Epithelial cell of proximal tubule (primary cell): ENCODE results near the gene PRKCE. TPM values are rescaled to one million over a fixed set of nuclear protein-coding genes. Genes with fewer than 3 reads are reported as not detected.

Experiments
- DNase-seq: peaks from one replicate; pipeline ENCODE4 v3.0.0-alpha.2; 2011; ENCODE audit warnings: low read depth
- H3K4me3 ChIP-seq: 2 replicates; pipeline ENCODE4 v1.5.1; 2011; ENCODE audit warnings: low read depth, mild to moderate bottlenecking, low read length
- CTCF ChIP-seq: conservative IDR thresholded peaks from 2 replicates; pipeline ENCODE4 v1.5.1; 2012; ENCODE audit warnings: low read depth, mild to moderate bottlenecking, low read length
- total RNA-seq: library from RNA; depleted of rRNA; stranded (reverse); fragments of >200 nt; gene quantifications from 2 replicates; pipeline ENCODE4 v1.2.3, GENCODE V29; 2015

The PRKCE gene
- total RNA-seq, 1 donor from 2014 or later = 2.5 TPM

DNA sequence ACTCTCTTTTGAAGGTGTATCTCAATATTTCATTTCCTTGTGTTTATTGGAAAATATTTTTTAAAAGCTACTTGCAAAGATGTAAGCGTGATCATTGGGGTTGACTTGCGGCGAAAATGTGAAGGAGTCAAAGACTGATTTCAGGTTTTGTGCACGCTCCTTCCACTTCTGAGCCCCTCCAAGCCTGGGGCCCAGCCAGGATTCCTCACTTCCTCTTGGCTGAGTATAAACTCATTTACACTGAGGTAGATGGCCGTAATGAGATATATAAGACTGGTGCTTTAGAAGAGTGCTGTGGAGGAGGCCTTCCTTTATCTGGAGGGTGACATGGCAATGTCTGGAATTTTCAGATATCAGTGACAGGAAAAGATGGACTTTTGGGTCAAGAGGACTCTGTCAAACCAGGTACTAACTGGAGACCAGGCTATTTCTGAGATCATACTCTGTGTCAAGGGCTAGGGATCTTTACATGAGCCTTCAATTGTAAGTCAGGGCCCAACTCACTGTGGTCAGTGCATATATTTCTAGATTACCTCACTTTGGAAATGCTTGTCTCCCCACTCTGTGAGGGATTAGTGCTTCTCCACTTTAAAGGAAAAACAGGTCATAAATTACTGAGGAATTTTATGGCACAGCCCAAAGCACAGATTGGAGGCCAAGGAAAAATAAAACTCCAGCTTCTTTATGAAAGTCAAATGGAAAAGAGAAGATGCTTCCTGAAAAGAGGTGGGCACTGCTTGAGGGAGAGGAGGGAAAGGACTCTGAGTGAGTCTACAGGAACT lies 22.8 kb downstream of the PRKCE start:
- no peak for TF ChIP-seq CTCF
- no peak for DNase-seq
- H3K4me3 ChIP-seq = no peak overlapping the region

- no peak overlapping the region for H3K4me3 ChIP-seq
- TF ChIP-seq CTCF = no peak
- no peak for DNase-seq
These were observed 23.9 kb downstream of the PRKCE start for GRCh38 chr2:45675263-45675812.

GRCh38 chr2:45676088-45676487 lies 24.6 kb downstream of the PRKCE start:
- no peak overlapping the region for H3K4me3 ChIP-seq
- no peak for TF ChIP-seq CTCF
- DNase-seq = no peak

DNA sequence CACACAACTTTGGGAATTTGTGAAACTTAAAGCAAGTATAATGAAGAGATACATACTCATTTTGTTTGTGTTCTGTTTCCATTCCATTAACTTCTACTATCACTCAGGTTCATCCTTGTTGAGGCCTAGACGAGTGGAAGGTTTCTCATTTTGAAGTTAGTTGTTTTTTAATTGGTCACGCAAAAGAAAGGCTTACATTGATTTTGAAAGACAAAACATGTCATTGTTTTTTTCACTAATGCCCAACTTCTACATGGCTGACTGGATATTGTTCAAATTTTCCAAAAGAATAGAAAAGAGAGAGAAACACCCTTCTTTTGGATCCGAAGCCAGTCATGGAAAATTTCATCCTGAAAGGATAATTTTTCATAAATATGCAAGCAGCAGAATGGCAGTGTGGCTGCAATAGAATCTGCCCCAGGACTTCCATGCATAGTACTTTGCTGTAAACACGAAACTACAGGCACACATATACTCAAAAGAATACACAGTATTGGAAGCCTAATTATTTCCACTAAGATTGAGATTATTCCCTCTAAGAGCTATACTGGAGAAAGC lies 27.4 kb downstream of the PRKCE start:
- TF ChIP-seq CTCF = no peak
- DNase-seq = no peak
- no peak overlapping the region for H3K4me3 ChIP-seq

DNA sequence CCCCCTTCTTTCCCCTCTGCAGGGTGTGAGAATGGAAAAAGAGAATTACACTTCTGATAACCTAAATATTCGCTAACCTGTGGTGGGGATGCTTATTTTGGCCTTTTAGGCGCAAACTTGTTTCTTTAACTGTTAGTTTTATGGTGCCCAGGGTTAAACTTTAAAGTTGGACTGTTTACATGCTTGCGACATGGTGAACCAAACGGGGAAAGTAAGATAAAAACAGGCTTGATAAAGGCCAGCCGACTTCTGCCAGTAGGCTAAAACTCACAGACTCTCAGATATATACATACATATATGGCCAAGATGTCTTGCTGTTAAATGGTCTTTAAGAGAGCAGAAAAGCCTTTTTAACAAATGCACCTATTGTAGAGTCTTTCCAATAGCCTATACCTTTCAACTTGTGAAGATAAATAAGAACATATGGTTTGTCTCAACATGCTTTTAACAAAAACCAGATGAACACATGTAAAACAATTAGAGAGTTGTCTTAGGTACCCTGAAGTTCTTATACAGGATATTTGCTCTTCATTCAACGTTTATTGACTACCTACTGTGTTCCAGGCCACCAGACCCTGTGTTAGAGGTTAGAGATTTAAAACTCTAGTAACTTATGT lies 29.0 kb downstream of the PRKCE start:
- no peak overlapping the region for H3K4me3 ChIP-seq
- TF ChIP-seq CTCF = no peak
- no peak for DNase-seq

DNA sequence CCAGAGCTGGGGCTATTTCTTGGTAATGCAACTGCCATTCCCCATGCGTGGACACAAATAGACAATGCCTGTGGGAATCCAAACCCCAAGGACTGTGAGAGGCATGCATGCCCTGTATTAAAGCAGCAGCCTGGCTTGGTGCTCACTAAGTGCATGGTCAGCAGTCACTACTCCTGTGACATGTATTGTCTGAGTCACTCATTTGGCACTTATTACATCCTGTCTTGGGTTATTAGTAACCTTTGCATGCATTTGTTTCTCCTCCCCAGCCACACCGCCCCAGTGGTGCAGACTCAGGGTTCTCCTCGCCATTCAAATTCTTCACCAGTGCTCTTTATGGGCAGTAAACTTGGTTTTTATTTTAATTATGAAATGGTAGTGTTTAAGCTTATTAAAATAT lies 30.2 kb downstream of the PRKCE start:
- peak; percentile 79 for DNase-seq
- H3K4me3 ChIP-seq = no peak overlapping the region
- no peak for TF ChIP-seq CTCF
